Suppressor macrophage treated with lipopolysaccharide for 1 hour (primary cell): ENCODE results near the gene PRKAG2.

Experiments
- DNase-seq, 3 donors: peaks; one replicate each; pipeline ENCODE4 v3.0.0-alpha.2; 2020 to 2022

PRKAG2 gene

DNA sequence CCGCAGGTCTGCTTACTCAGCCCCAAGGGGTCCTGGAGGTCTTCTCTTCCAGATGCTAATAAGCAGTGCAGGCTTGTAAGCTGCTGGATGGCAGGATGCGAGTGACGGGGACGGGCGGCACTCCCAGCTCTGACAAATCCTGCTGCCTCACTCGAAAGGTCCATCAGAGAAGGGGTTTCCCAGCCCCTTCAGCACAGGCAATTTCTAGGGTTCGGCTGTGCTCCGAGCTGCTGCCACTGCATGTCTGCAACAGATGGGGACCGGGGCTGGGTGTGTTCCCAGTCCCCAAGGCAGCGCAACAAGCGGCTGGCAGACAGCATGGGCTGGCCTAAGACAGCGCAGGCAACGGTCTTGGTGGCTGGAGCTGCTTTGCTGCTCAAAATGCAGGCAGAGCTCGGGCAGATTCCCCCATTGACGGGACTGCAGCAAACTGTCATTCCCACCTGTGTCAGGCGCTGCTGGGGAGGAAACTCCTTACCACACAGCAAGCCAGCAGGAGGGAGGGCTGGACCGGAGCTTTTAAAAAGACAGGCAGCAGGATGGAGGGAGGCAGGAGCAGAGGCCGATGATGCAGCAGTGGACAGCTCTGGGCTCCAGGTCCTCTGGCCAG is 62.4 kb downstream of the PRKAG2 start:
- no peak for DNase-seq

DNA sequence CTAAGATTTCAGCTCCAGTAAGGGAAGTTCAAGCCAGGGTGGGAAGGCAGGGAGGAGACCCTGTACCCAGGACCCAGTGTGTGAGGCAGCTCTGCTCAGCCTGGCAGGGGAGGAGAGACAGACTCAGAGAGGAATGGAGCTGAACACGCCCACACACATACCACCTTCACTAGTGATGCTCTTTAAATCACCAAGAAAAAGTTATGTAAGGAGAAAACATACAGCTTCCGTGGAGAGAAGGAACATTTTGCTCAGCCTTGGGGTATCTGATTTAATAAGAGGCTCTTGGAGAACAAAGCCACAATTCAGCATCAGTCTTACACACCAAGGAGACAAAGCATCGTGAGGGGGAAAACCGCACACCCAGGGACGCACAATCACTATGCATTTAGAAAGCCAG is 62.9 kb downstream of the PRKAG2 start:
- no peak for DNase-seq

DNA sequence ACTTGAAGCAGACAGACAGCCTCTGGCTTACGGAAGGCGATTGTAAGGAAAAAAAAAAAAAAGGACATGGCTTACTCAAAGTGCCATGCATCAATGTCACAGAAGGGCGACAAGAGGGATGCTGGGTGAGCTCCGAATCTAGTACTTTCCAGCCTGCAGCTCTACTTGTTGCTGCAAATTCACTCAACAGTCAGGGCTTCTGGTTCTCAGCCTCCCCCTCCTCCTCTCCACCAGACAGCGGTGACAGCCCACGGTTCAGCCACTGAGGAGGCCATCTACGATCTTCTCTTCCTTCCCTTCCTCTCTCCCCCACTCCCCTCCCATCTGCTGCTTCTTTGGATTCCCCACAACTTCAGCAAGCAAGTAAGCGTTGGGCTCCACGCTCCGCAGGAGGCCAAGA is 63.5 kb downstream of the PRKAG2 start:
- no peak for DNase-seq

DNA sequence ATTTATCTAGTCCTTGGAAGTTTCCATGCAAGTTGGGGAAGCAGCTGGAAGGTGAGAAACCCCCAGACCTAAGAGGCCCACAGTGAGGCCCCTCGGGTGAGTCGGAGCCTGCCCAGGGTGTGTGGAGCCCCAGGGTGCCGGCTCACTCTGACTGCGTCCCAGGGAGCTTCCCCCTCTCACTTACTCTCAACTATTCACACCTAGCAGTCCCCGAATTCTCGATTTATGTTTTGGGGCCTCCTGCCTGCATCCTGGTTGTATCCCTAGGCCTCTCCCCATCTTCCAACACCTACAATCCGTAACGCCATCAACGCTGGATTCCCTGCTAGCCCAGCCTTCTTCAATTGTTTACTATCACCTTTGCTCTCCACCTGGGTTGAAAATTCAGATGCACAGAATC is 63.9 kb downstream of the PRKAG2 start:
- DNase-seq = no peak

- no peak for DNase-seq
These were observed 66.3 kb downstream of the PRKAG2 start for GRCh38 chr7:151810441-151811232.

DNA sequence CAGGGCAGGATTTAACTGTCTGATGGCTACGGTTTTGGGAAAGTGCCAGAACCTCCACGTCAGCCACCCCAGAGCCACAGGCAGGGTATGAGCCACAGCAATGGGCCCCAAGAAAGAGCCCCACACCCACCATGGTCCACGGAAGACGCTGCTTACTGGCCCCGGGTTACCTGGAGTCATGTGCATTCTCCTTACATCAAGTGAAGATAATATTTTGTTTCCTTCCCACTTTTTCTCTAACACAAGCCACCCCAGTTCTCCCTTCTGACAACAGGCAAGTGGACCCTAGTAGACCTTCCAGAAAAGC is 67.1 kb downstream of the PRKAG2 start:
- DNase-seq = no peak

- DNase-seq = no peak
These were observed 67.6 kb downstream of the PRKAG2 start for GRCh38 chr7:151809146-151809863.

DNA sequence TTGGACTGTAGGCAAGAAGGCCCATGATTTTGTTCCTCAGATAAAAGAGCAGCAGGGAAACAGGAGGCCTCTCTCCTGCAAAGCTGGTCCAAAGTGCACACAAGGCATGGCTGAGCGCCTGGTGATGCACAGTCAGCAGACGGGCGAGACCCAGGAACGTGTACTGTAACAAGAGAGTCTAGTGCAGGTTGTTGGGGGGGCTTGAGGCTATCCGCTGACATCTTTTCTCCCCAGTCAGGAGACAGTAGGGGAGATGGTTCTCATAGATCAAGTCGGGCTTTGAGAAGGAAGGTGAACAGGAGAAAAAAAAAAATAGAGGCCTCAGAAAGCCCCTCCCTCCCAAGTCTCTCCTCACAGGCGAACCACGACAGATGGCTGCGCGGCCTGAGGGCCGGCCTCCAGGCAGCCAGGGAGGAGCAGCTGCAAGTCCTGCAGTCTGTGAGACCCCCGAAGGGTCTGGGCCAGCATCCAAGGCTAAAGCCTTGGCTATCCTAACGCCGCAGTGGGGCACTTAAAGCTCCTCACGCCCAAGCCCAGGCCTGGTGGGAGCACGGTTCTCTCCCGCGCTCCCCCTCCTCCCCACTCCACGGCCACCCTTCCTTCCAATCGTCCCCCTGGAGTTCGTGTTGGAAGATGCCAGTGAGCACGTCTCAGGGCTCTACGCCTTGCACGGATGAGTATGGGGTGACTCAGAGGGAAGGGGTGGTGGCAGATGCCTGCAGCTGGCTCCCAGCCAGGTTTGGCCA is 68.3 kb downstream of the PRKAG2 start:
- peak; percentile 86 to 90 (median 89) for DNase-seq

- DNase-seq = peak; percentile 66 to 71 (median 68)
These were observed 69.1 kb downstream of the PRKAG2 start for GRCh38 chr7:151807846-151808245.

DNA sequence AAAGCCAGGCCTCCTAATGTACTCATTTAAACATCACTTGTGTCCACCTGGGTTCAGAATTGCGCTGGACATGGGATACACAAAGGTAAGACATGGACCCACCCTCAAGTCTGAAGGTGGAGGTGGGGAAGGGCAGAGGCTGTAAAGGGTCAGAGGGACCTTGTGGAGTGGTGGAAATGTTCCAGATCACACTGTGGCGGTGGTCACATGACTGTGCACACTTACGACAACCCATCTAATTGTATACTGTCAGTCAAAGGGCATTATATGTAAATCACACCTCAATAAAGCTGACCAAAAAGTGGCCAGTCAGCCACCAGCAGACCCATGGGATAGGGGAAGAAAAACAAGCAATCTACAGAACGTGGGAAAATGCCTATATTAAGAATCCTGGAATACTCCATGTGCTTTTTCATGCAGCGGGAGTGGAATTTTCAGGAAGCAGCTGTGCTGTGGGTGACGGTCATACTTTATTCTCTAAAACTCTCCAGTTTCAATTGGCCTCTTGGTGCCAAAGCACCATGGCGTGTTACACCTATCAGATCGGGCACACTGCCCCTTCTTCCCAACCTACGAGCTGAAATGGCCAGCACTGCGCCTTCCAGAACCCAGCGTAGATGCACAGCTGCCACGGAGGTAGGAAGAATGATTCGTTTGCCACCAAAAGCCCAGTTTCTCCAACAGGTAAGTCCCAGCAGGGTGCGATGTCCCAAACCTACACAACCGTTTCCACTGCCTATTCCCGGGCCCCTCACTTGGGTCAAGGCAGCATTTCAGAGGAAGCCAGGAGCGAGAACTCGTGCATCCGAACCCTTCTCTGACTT is 69.8 kb downstream of the PRKAG2 start:
- DNase-seq = no peak

DNA sequence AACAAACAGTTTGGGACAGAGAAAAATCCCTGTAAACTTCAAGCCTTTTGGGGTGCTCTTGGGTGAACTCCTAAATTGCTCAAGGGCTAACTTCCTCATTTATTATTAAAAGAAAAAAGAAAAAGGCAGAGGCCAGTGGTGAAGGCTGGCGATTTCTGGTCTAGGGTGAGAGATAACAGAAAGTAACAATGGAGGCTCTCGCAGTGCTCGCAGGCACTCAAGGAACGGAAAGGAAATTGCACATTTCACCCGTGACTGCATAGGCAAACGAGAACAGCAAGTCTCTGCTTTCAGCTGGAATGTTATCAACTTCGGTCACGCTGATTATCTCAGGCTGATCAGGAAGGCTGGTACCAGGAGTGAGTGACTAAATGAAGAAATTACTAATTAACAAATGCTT is 70.7 kb downstream of the PRKAG2 start:
- peak; percentile 88 to 94 (median 91) for DNase-seq

DNA sequence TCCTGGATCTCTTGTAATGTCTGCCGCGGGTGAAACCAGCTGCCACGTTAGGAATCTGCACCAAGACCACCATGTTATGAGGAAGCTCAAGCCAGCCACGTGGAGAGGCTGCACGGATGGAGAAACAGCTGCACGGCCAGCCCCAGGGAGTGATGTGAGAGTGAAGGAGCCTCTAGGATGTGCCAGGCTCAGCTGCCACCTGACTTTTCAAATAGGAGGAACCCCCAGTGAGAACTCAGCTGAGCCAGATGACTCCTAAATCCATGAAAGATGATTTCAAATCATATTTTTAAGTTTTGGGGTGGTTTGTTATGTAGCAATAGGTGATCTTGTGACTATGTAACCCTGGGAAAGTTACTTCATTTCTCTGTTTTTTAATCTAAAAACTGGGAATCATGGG is 71.7 kb downstream of the PRKAG2 start:
- DNase-seq = peak; percentile 65 to 80 (median 80)

DNA sequence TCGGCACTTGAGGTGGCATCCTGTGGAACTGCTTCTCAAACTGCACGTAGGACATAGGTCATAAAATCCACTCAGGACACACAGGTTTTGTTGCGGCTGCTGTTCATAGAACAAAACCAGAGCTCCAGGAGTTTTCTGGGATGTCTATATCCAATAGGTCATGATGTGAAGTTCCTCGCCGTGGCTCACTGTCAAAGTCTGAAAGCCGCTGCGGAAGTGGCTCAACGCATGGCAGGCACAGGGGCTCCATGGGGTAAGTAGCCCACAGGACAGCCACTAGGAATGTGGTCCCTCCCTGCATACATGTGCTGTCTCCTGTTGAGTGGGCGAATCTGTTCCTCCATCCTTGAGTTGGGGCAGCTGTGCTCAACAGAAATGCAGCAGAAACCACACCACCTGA is 72.2 kb downstream of the PRKAG2 start:
- DNase-seq = no peak

DNA sequence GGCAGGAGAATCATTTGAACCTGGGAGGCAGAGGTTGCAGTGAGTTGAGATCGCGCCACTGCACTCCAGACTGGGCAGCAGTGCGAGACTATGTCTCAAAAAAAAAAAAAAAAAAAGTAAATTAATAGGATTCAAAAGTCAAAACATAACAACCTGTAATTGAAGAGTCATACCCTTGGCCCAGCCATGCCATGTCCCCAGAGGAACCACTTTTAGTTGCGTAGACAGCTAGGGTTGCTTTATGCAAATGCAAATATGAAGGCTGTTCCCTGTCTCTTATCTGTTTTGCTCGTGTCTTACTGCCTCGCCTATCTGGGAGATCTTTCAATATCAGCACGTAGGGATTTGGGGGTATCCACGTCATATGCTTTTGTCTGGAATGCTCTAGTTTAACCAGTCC is 73.1 kb downstream of the PRKAG2 start:
- DNase-seq = no peak

DNA sequence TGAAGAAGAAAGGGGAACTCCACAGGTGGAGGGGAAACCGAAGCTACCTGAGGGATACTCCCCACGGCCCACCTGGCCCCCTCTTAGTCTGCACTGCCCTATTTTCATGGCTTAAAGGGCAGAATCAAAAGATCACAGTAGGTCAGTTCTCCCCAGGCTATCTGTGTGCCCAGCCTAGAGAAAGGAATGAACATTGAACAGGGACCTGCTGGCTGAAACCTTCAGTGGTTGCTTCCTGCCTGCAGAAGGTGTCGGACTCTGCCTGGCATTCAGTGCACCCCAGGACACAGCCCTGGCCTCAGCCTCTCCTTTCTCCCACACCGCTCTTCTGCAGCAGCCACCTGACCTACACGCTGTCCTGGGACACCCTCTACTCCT is 74.5 kb downstream of the PRKAG2 start:
- no peak for DNase-seq

DNA sequence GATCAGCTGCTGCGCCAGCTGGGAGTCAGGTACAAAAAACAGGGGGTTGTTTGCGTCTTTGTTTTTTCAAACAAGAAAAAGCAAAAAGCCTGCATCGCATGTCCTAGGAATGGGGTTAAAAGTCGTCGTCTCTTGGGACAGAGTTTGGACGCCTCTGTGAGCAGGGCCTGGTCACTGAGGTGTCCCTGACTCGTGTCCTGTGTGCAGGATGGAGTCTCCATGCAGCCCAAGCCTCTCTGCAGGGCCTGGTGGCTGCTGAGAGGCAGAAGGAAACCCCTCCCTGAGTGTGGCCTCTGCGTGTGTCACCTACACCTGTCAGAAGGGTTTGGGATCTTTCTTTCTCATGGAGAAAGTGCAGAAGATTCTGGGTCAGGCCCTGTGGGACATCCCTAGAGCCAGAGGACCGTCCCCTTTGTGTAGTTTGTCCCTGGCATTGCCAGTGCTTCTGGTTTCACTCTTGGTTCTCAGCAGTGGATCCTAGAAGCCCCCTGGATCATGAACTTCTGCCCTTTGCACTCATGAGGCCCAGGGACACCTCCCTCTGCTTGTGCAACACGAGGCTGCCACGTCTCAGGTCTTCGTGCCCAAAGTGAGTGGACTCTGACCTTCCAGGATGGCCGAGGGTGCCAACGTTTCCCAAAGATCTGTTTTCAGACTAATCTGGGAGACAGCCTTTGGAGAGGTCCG is 75.0 kb downstream of the PRKAG2 start:
- no peak for DNase-seq

GRCh38 chr7:151801291-151801690 is 75.6 kb downstream of the PRKAG2 start:
- DNase-seq = no peak

- DNase-seq = no peak
These were observed 76.1 kb downstream of the PRKAG2 start for GRCh38 chr7:151800861-151801260.

DNA sequence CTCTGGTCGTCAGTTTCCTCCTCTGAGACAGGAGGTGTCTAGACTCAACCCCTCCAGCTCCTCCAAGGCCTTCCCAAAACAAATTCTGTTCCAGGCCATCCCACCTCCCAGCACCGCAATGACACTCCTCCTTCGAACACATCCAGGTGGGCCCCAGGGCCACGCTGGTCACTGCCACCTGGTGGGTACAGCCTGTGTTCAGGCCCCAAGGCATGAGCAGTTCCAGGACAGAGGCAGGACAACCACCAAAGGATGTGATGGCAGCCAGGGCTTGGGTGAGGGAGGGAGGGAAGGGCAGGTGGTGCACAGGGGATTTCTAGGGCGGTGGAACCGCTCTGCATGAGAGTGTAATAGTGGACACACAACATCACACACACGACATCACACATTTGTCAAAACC is 76.5 kb downstream of the PRKAG2 start:
- DNase-seq = no peak

GRCh38 chr7:151799506-151799905 is 77.4 kb downstream of the PRKAG2 start:
- no peak for DNase-seq

DNA sequence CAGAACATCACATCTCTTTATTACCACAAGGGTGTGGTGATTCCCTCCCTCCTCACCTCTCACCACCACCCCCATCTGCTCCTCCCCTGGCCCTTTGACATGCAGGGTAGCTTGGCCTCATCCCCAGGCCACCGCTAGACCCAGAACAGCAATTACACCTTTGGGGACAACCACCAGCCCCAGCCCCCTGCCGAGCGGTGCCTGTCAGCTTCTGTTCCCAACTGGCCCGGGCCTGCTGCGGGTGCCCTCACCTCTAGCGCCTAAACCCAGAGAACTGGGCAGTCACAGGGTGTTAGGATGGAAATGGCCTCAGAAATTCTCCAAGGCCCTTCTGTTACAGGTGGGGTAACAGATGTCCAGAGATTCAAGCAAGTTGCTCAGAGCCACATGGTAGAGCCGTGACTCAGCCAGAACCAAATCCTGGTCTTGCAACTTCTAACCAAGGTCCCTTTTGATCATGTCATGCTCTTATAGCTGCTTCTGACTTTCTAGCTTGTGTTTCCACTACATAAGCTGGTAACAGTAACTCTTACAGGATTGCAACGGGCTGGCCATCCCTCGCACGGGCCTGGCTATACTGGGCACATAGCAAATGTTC is 78.0 kb downstream of the PRKAG2 start:
- DNase-seq = peak; percentile 60 to 80 (median 67)
